ENCODE results near the gene KCTD15.
"Not testable (repeated sequence)": the region's sequence is repeated elsewhere in the genome, so short reads cannot be mapped to it uniquely, and the experiment has no call there.

KCTD15 gene

GRCh38 chr19:33815380-33816340 lies 19.0 kb downstream of the KCTD15 start:
- no peak for DNase-seq

DNA sequence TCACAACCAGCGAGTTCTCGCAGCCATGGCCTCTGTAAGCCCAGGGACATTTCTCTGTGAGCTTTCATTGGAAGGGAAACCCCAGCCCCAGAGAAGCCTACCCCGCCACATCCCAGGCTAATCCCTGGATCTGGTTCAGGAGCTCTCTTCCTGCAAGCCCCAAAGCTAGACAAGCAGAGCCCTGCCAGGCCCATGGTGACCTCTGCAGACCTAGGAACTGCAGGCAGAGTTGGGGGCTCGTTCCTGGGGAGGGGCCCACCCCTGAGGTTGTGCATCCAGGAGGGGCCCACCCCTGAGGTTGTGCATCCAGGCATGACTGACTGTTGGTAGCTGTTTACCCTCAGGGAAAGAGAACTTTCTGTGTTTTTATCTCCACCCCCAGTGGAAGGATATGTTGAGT lies 21.7 kb downstream of the KCTD15 start:
- DNase-seq = no peak

DNA sequence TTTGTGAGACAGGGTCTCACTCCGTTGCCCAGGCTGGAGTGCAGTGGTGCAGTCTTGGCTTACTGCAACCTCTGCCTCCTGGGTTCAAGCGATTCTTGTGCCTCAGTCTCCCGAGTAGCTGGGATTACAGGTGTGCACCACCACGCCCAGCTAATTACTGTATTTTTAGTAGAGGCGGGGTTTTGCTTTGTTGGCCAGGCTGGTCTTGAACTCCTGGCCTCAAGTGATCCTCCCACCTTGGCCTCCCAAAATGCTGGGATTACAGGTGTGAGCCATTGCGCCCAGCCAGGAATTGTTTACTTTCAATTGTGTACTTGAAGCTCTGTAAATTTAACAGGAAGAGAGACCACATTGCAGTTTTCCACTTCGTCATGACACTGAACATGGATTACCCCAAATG lies 22.4 kb downstream of the KCTD15 start:
- DNase-seq = not testable (repeated sequence)

DNA sequence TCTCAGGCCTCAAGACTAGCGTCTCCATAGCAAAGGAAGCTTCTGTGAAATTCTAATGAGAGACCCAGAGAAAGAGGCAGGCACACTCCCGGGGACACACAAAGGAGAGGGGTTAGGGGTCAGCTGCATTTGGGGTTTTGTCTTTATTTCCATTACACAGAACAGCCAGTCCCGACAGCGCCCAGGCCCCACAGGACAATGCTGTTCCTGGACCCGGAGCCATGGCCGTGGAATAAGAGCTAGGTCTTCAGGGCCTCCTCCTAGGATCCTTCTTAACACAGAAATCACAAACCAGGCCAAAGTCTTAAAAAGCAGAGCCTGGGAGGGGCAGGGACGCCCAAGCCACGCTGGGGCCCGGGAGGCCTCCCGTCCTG lies 22.8 kb downstream of the KCTD15 start:
- DNase-seq = no peak

- no peak for DNase-seq
These were observed 23.5 kb downstream of the KCTD15 start for GRCh38 chr19:33819880-33820781.

- DNase-seq = no peak
These were observed 25.2 kb downstream of the KCTD15 start for GRCh38 chr19:33821871-33822270.

DNA sequence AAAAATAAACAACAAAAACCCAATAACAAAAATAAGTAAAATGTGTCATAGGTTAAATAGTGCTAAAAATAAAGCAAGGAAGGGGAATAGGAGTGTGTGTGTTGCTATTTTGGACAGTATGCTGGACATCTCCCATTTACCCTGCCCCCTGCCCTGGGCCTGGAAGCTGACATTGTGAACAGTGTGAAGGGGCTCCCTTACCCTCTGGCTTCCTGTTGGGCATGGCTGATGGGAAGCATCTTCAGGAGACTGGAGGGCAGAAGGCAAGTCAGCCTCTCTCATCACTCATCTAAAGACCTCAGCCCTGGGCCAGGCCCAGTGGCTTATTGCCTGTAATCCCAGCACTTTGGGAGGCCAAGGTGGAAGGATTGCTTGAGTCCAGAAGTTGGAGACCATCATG lies 26.7 kb downstream of the KCTD15 start:
- no peak for DNase-seq

GRCh38 chr19:33825556-33825955 lies 28.9 kb downstream of the KCTD15 start:
- DNase-seq = no peak

GRCh38 chr19:33826521-33826920 lies 29.9 kb downstream of the KCTD15 start:
- no peak for DNase-seq

DNA sequence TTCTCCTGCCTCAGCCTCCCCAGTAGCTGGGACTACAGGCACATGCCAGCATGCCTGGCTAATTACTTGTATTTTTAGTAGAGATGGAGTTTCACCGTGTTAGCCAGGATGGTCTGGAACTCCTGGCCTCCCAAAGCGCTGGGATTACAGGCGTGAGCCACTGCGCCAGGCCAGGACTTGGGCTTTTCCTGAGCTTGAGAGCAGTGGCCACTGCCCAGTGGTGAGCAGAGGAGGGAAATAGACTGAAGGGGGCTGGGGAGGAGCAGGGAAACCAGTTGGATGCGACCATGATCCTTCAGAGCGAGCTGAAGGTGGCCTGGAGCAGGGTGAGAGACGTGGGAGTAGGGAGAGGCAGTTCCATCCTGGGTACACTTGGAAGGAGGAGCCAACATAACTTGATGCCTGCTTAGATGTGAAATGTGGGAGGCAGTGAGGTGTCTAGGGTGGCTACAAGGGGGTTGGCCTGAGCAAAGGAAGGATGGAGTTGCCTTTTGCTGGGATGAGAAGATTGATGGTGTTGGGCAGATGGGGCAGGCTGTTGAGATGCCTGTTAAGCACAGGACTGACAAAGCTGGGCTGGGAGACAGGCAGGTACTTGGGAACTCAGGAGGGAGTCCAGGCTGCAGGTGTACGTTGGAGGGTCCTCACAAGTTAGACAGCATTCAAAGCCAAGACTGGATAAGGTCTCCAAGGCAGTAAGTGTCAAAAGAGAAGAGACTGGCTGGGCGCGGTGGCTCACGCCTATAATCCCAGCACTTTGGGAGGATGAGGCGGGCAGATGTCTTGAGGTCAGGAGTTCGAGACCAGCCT lies 31.8 kb downstream of the KCTD15 start:
- DNase-seq = no peak

DNA sequence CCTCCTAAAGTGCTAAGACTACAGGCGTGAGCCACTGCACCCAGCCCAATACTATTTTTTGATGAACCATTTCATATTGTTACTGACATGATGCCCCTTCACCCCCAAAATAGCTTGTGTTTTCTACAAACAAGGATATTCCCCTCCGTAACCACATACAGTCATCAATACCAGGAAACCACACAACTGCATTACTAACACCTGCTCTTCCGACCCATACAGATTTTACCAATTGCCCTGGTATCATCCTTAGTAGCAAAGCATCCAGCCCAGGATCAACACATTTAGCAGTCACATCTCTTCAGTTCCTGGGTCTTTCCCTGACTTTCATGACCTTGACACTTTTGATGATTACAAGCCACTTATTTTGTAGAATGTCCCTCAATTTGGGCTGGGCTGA lies 33.6 kb downstream of the KCTD15 start:
- DNase-seq = no peak

- no peak for DNase-seq
These were observed 35.2 kb downstream of the KCTD15 start for GRCh38 chr19:33831825-33832224.

DNA sequence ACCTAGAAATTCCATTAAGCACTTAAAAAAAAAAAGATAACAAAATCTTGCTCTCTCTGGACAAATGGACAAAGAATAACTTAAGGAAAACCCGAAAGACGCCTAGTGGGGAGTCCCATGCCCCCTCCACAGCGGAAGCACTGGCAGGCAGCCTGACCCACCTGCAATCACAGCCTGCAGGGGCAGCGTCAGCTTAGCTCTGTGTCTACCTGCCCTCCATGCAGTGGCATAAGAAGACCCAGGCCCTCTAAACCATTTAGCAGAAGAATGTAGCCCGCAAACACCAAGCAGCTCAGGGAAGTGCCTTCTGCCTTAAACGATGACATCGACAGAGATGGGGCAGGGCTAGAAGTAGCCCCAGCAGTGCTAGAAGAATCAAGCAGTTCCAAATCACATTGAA lies 36.0 kb downstream of the KCTD15 start:
- no peak for DNase-seq

DNA sequence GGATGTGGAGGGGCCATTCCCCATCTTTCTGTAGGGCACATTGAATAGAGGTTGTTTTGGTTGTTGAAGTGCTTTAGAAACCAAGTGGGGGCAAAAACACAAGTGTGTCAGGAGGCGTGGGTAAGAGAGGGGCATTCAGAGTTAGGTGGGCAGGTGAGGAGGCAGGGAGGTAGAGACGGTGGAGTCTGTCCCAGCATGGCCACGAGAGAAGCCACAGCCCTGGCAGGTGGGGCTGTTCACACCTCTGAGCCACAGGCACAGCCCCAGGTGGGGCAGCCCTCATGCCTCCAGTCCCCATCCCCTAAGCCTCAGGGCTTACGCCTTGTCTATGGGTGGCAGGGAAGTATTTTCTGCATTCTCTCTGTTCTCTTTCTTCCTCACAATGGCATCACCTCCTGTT lies 43.7 kb downstream of the KCTD15 start:
- DNase-seq = no peak

- no peak for DNase-seq
These were observed 44.1 kb downstream of the KCTD15 start for GRCh38 chr19:33840783-33841182.

- DNase-seq = no peak
These were observed 45.0 kb downstream of the KCTD15 start for GRCh38 chr19:33841685-33842084.

DNA sequence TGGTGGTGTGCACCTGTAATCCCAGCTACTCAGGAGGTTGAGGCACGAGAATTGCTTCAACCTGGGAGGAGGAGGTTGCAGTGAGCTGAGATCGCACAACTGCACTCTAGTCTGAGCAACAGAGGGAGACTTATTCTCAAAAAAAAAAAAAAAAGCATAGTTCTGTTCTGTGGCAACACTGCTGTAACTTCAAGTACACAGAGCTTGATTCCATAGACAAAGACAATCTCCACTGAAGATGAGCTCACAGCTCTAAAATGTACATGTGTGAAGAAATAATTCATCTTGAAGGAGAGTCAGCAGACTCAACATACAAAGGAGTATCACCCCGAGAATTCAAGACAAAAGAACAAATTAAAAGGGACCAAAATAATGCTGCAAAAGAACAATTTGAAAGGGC lies 47.8 kb downstream of the KCTD15 start:
- no peak for DNase-seq

DNA sequence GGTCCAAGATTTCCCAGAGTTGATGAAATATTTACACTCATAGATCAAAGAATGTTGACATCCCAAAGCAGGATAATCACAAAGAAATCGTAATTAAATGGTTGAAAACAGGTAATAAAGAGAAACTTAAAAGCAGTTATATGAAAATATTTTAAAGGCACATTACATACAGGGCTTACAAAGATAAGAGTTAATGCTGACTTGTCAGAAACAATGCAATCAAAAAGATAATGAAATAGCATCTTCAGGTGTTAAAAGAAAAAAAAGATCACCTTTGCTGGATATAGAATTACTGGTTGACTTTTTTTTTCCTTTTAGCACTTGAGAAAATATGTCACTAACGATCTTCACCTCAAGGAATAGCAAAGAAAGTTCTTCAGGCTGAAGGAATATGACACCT lies 48.8 kb downstream of the KCTD15 start:
- DNase-seq = no peak

- DNase-seq = no peak
These were observed 53.0 kb downstream of the KCTD15 start for GRCh38 chr19:33849551-33850147.

- no peak for DNase-seq
These were observed 62.3 kb downstream of the KCTD15 start for GRCh38 chr19:33859016-33859415.

DNA sequence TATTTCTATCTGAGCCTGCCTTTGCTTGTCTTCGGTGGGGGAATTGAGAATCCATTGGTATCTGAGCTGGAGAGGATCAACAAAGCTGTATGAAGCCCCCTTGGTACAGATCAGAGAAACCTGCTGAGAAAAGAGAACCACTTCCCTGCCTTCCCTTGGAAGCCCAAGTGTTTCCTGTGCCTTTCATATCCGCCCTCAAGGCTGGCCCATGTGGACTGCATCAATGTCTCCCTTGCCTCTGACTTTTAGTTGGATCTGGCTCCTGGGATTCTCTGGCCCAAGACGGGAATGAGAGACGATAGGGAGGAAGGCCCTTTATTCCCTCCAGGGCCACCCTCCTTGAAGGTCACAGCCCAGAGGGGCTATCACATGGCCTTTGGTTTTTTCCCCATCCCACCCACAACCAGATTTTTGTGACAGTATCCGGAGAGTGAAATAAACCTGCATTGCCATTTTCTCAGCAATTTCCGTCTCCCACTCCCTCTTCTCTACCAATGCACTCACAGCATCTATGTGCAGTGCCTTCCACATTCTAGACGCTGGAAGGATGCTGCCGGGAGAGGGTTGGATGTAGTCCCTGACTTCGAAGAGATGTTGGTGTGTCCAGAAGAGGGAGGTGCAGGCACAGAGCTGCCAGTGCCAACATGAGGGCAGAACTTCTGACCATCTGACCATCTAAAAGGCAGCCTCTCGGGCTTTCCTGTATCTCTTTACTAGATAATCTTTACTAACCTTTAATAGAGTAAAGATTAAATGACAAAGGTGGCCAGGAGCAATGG lies 63.8 kb downstream of the KCTD15 start:
- DNase-seq = no peak

DNA sequence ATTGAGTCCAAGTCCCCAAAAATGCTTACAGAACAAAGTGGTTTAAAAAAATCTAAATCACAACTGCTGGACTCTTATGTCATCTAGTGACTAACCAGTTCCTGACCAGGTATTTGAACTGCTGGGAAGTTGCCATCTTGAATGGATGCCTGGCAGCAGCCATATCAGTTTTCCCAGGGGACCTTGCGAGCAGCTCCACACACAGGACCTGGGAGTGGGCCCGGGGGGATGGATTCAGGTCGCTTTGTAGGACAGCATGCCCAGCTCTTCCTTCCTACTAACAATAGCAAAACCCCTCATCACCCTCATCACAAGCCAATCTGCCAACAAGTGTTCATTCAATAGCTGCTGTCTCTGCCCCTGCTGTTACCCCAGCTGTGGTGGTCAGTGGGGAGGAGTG lies 65.3 kb downstream of the KCTD15 start:
- no peak for DNase-seq

Measured in SHP77 treated with DMSO at 0.1 percent for 48 hours (cell line).